Measurements from ENCODE around the gene CCNG1. TPM values are rescaled to one million over a fixed set of nuclear protein-coding genes. Genes with fewer than 3 reads are reported as not detected.

The CCNG1 gene
- polyA plus RNA-seq, 1 donor from 2014 or later = 100.0 TPM

DNA sequence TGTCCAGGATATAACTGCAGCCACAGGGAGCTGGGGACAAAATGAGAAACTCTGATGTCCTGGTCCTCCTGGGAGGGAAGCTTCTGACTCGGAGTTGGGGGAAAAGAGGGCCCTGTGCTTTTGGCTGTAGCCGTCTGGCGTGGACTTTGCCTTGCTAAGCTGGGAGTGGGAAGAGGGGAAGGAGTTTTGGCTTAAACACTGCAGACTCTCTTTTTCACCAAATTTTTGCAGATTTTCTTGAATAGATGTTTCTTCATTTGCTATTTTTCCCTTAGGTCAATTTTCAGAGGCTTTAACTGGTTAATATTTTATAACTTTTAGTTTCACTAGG is 52.3 kb downstream of the CCNG1 start:
- peaks cover 3% of the 10 kb centered on the region for H3K36me3 Mint-ChIP-seq
- no peak overlapping the region for H3K4me3 Mint-ChIP-seq
- H3K4me1 Mint-ChIP-seq = no peaks in the 10 kb centered on the region
- H3K27ac Mint-ChIP-seq = no peak overlapping the region
- no peaks in the 10 kb centered on the region for H3K9me3 Mint-ChIP-seq
- no peaks in the 10 kb centered on the region for H3K27me3 Mint-ChIP-seq

Other genes with a start within 250 kb of the CCNG1 start
- gene NUDCD2, start 22.5 kb downstream of the CCNG1 start, polyA plus RNA-seq = 39.4 TPM
- not detected for gene HMMR, start 23.0 kb downstream of the CCNG1 start, polyA plus RNA-seq
- 234 TPM for gene MAT2B, start 68.0 kb downstream of the CCNG1 start, polyA plus RNA-seq